ENCODE measurements around the gene POLE3. TPM values are rescaled to one million over a fixed set of nuclear protein-coding genes. Genes with fewer than 3 reads are reported as not detected.

Gene POLE3
- total RNA-seq, 2 donors from 2014 or later = 21.9 to 22.9 TPM

DNA sequence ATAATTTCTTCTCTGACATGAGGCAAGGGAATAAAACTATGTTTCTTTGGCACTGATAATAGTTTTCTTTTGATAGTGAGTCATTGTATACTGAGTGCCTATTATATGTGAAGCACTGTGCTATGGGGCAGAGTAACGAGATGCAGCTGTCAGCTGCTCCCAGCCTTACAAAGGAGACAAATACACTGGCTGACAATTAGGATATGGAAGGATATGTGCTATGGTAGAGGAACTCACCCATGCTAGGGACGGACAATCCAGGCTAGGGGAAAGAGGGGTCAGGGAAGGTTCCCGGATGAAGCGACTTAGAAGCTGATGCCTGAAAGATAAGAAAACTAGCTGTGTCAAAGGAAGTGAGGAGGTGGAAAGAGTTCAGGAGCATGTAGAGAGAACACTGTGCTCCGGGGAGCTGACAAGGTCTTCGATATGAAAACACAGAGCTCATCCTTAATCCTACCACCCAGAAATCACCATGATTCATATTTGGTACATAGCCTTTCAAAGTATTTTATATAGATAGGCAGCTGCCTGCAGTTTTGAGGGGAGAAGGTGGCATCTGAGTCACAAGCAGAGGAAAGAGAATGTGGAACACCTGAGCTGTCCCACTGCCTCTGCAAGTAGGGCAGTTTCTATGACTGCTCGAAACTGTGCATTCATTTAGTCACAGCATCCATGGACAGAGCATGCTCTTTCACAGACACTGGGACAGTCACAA, 49.0 kb downstream of the POLE3 start:
- ATAC-seq (no peak), DNase-seq (no peak)
- intact Hi-C loops (cut with DNase I) = no loop called here

DNA sequence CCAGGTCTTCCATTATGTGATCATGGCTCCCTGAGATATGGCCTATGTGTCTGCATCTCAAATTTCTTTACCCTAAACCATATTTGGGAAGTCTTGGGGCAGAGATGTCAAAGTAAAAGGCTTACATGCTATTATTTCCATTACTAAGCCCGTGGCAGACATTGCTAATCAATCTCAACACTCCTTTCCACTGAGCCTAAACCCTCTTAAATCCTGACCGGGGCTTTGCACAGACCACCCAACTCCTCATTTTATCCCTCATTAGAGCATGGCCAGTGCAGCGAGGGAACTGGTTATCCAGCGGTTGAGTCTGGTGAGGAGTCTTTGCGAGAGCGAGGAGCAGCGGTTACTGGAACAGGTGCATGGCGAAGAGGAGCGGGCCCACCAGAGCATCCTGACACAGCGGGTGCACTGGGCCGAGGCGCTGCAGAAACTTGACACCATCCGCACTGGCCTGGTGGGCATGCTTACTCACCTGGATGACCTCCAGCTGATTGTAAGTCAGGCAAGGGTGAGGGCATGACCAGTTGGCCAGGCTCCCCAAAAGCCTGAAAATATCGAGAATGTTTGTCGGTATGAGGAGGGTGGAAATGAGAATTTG, 50.1 kb downstream of the POLE3 start:
- intact Hi-C loops (cut with DNase I) = no loop called here
- DNase-seq (no peak), ATAC-seq (no peak)

DNA sequence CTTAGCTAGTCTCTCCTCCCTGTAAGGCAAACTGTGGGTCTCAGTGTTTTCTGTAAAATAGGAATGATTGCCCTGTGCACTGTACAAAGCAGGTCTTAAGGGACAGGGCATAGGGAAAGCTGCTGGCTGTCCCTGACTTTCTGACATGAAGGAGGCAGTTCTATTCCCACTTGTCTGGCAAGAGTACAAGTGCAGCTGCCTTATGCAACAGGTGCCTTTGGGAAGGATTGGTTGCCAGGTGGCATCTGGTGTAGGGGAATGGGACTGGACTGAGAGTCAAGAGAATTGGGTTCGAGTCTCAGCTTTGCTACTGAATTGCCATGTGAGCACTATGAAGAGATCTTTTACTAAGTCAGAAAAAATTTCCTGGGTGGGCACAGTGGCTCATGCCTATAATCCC, 51.1 kb downstream of the POLE3 start:
- intact Hi-C loops (cut with DNase I) = no loop called here
- DNase-seq (no peak), ATAC-seq (no peak)

Other genes starting within 250 kb of the POLE3 start
- 10 to 100 TPM; 19.5 to 20.4 TPM for gene FKBP15, start 189.4 kb downstream of the POLE3 start, total RNA-seq
- 10 to 100 TPM; 13.8 to 23.4 TPM for gene SLC31A1, start 189.1 kb downstream of the POLE3 start, total RNA-seq
- 10 to 100 TPM; 33.3 to 33.8 TPM for gene CDC26, start 135.1 kb downstream of the POLE3 start, total RNA-seq
- 10 to 100 TPM in 1 of 2 donors, 1 to 10 TPM in 1; 9.9 to 14.3 TPM for gene PRPF4, start 135.0 kb downstream of the POLE3 start, total RNA-seq
- not detected for gene RNF183, start 107.3 kb downstream of the POLE3 start, total RNA-seq
- 1 to 10 TPM; 4.9 to 5.7 TPM for gene WDR31, start 70.4 kb downstream of the POLE3 start, total RNA-seq
- 1 to 10 TPM in 1 of 2 donors, under 1 TPM in 1; 0.27 to 1.6 TPM for gene BSPRY, start 61.1 kb downstream of the POLE3 start, total RNA-seq
- 10 to 100 TPM in 1 of 2 donors, 1 to 10 TPM in 1; 8.7 to 18.8 TPM for gene HDHD3, start 33.7 kb downstream of the POLE3 start, total RNA-seq
- 10 to 100 TPM; 32.8 to 39.1 TPM for gene ALAD, start 9.4 kb downstream of the POLE3 start, total RNA-seq
- gene C9orf43, start 72 bp upstream of the POLE3 start, total RNA-seq = under 1 TPM; 0.21 to 0.29 TPM
- 100 to 1,000 TPM; 124 to 131 TPM for gene RGS3, start 53.1 kb upstream of the POLE3 start, total RNA-seq

Data from left cardiac atrium (tissue), 4 donors.